OCI-LY3 (cell line): Measurements from ENCODE around the gene TCF4.

Experiments used
- EZH2phosphoT487 ChIP-seq: fragments of 200-600 bp; shearing (Covaris generic); IDR thresholded peaks from 2 replicates; pipeline ENCODE4 v1.6.1; 2018; ENCODE audit warnings: antibody characterized with exemption, mixed run types, low read depth
- TF ChIP-seq, protein P1 (sequence below): fragments of 200-600, 300-600 bp; sonication (generic); IDR thresholded peaks from 2 replicates; pipeline ENCODE4 v1.5.1; 2014; ENCODE audit warnings: antibody characterized with exemption, low read length, low read depth

DNA sequence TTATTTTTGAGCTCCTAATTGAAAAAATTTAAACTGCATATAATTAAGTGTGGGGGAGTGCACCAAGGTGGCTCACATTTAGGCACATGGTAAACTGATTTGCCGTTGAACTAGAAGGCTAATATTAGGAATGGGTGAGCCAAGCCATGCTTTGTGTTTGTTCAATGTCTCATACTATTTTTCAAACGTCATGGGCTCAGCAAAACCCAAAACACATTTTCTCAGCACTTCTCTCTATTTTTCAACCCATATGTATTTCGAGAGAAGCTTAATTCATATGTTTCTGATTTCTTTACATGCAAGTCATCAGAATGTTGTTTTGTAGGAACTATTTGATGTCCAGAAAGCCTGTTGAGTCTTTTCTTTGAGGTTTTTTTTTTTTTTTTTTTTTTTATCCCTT is 291.2 kb downstream of the TCF4 start:
- TF ChIP-seq, protein P1, sequence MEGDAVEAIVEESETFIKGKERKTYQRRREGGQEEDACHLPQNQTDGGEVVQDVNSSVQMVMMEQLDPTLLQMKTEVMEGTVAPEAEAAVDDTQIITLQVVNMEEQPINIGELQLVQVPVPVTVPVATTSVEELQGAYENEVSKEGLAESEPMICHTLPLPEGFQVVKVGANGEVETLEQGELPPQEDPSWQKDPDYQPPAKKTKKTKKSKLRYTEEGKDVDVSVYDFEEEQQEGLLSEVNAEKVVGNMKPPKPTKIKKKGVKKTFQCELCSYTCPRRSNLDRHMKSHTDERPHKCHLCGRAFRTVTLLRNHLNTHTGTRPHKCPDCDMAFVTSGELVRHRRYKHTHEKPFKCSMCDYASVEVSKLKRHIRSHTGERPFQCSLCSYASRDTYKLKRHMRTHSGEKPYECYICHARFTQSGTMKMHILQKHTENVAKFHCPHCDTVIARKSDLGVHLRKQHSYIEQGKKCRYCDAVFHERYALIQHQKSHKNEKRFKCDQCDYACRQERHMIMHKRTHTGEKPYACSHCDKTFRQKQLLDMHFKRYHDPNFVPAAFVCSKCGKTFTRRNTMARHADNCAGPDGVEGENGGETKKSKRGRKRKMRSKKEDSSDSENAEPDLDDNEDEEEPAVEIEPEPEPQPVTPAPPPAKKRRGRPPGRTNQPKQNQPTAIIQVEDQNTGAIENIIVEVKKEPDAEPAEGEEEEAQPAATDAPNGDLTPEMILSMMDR, result no peak
- TF ChIP-seq EZH2phosphoT487, result no peak
